Epithelial cell of proximal tubule (primary cell): ENCODE measurements around the gene USPL1. TPM values are rescaled to one million over a fixed set of nuclear protein-coding genes. Genes with fewer than 3 reads are reported as not detected.

Experiments
- DNase-seq: peaks from one replicate; pipeline ENCODE4 v3.0.0-alpha.2; 2011; ENCODE audit warnings: low read depth
- H3K4me3 ChIP-seq: 2 replicates; pipeline ENCODE4 v1.5.1; 2011; ENCODE audit warnings: low read depth, mild to moderate bottlenecking, low read length
- total RNA-seq: library from RNA; depleted of rRNA; stranded (reverse); fragments of >200 nt; gene quantifications from 2 replicates; pipeline ENCODE4 v1.2.3, GENCODE V29; 2015
- TF ChIP-seq, protein P1 (sequence below): conservative IDR thresholded peaks from 2 replicates; pipeline ENCODE4 v1.5.1; 2012; ENCODE audit warnings: low read depth, mild to moderate bottlenecking, low read length

Gene USPL1
- total RNA-seq, 1 donor from 2014 or later: 13.2 TPM

- H3K4me3 ChIP-seq: no peak overlapping the region
- TF ChIP-seq, protein P1, sequence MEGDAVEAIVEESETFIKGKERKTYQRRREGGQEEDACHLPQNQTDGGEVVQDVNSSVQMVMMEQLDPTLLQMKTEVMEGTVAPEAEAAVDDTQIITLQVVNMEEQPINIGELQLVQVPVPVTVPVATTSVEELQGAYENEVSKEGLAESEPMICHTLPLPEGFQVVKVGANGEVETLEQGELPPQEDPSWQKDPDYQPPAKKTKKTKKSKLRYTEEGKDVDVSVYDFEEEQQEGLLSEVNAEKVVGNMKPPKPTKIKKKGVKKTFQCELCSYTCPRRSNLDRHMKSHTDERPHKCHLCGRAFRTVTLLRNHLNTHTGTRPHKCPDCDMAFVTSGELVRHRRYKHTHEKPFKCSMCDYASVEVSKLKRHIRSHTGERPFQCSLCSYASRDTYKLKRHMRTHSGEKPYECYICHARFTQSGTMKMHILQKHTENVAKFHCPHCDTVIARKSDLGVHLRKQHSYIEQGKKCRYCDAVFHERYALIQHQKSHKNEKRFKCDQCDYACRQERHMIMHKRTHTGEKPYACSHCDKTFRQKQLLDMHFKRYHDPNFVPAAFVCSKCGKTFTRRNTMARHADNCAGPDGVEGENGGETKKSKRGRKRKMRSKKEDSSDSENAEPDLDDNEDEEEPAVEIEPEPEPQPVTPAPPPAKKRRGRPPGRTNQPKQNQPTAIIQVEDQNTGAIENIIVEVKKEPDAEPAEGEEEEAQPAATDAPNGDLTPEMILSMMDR: no peak
- DNase-seq: no peak
Observed at GRCh38 chr13:30690282-30691188, 72.8 kb downstream of the USPL1 start.

DNA sequence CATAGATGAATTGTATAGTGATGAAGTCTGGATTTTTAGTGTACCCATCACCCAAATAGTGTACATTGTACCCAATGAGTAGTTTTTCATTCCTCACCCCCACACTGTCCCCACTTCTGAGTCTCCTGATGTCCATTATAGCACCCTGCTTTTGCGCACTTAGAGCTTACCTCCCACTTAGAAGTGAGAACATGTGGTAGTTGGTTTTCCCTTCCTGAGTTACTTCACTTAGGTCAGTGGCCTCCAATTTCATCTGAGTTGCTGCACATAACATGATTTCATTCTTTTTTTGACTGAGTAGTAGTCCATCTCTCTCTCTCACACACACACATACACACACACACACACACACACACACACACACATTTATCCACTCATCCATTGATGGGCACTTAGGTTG lies 74.4 kb downstream of the USPL1 start:
- no peak overlapping the region for H3K4me3 ChIP-seq
- TF ChIP-seq, protein P1: no peak
- DNase-seq: no peak

GRCh38 chr13:30696278-30697176 lies 78.8 kb downstream of the USPL1 start:
- no peak for DNase-seq
- no peak overlapping the region for H3K4me3 ChIP-seq
- TF ChIP-seq, protein P1: no peak

DNA sequence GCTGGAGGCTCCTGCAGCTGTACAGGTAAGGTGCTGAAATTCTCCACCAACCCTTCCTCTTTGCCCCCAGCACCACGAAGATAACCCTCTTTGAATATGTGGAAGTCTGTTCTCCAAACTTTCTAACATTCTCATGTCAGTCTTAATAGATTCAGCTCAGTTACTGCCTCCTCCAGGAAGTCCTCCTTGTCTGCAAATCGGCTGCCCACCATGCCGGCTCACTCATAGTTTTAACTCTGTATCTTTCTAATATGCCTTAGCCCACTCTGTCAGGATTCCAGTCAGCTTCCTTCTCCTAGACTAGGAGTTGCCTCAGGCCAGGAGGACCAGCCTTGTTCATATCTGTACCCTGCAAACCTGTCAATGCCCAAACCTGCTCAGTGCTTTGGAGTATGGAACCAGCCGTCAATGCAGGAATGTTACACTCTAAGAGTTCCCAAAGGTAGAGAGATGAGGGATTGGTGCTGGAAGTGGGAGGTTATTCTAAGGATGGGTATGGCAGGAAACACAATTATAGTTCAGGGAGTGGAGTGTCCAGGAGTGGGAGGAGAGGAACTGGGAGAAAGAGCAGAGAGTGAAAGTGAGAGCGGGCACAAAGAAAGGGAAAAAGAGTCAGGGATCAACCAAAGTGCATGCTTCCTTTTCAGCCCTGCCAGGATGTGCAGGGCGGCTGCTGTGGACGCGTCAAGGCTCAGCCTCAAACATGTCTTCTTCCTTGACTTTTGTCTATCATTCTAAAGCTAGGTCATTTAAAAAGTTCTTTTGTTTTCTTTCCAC lies 79.6 kb downstream of the USPL1 start:
- no peak overlapping the region for H3K4me3 ChIP-seq
- TF ChIP-seq, protein P1: no peak
- no peak for DNase-seq

DNA sequence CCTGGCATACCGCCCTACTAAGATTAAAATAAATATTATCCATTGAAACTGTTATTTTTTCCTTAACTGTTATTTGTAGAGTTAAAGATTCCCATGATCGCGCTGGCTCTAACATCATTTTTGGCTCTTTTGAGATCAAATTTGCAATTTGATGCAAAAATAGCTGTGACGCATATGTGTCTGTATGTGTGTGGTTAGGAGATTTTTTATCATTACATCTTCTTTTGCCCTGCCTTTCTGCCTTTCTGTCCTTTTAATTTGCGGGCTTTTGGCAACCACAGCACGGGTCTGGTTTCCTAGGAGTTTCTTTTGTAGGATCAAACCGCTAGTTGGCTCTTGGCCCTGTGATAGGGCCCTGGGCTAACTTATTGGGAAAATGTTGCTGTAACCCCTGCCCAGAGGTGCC lies 80.3 kb downstream of the USPL1 start:
- TF ChIP-seq, protein P1: no peak
- DNase-seq: no peak
- H3K4me3 ChIP-seq: no peak overlapping the region

DNA sequence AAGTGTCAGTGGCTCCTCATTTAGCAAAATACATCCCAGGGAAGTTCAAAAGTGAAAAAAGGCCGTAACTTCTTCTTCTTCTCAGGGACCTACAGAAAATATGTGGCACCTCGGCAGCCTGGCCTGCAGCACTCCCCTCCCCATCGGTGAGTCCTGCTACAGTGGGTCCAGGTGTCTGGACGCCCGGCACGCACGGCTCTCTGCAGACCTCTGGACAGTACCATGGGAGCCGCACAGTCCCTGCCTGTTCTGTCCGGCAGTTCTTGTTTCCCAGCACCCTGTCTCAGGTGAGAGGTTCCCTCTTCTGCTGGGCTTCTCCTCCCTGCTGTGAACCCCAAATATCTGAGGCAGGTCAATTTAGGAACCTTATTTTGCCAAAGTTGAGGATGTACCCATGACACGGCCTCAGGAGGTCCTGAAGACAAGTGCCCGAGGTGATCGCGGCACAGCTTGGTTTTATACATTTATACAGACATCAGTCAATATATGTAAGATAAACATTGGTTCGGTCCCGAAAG lies 80.8 kb downstream of the USPL1 start:
- H3K4me3 ChIP-seq: no peak overlapping the region
- TF ChIP-seq, protein P1: no peak
- DNase-seq: no peak
